Testis (tissue), 3 donors: Measurements from ENCODE around the gene WDR82. TPM values are rescaled to one million over a fixed set of nuclear protein-coding genes. Genes with fewer than 3 reads are reported as not detected.
A peak's percentile ranks its signal among the peaks of the same experiment; 100 is the strongest.
"Not testable (repeated sequence)": the region's sequence is repeated elsewhere in the genome, so short reads cannot be mapped to it uniquely, and the experiment has no call there.

Experiments used
- DNase-seq: peaks from one replicate; pipeline ENCODE4 v3.0.0-alpha.2; 2019
- H3K27ac ChIP-seq, 2 donors: fragments of 200-600 bp; sonication (generic); one replicate each; pipeline ENCODE4 v1.5.1; 2019
- H3K27me3 ChIP-seq: fragments of 200-600 bp; sonication (generic); one replicate; pipeline ENCODE4 v1.5.1; 2019
- H3K36me3 ChIP-seq: fragments of 200-600 bp; sonication (generic); one replicate; pipeline ENCODE4 v1.5.1; 2017; ENCODE audit warnings: low read depth; ENCODE audit errors: missing control alignments
- H3K4me1 ChIP-seq: fragments of 200-600 bp; sonication (generic); one replicate; pipeline ENCODE4 v1.5.1; 2019
- H3K4me3 ChIP-seq, 2 donors: fragments of 200-600 bp; sonication (generic); one replicate each; pipeline ENCODE4 v1.5.1; 2017 to 2019
- H3K9me3 ChIP-seq: fragments of 200-600 bp; sonication (generic); one replicate; pipeline ENCODE4 v1.5.1; 2017
- POLR2A ChIP-seq: fragments of 450-650 bp; IDR thresholded peaks from one replicate; pipeline ENCODE4 v1.6.1; 2017; ENCODE audit warnings: antibody characterized with exemption, mild to moderate bottlenecking, moderate library complexity
- WGBS, 2 donors: methylation state at CpG; one replicate each; pipeline ENCODE4 v1.1.5; 2018; 5-methylcytosine and 5-hydroxymethylcytosine counted together
- intact Hi-C: fragments of 100-400 bp; cut with DNase I; formaldehyde crosslinking; loops from one replicate; pipeline ENCODE4 v1.15.1; 2023; ENCODE audit warnings: low total_unique reads
- polyA plus RNA-seq: library from polyadenylated mRNA; stranded (reverse); fragments of 350-450 nt; fragmentation: Illumina TruSeq; extraction: RNeasy Lipid Tissue Mini Kit (QIAGEN cat#74804); gene quantifications from one replicate; pipeline ENCODE4 v1.2.3, GENCODE V29; 2014; ENCODE audit warnings: low read depth, low replicate concordance; ENCODE audit not compliant: insufficient read depth
- total RNA-seq, 2 donors: library from RNA; depleted of rRNA; stranded (reverse); fragments of >200 nt; gene quantifications; one replicate each; pipeline ENCODE4 v1.2.3, GENCODE V29; 2016
- TF ChIP-seq, protein P1 (sequence below), 3 experiments: fragments of 450-650 bp in 2 of 3; fragments of 200-600 bp in 1 of 3; sonication (generic) in 1 of 3; IDR thresholded peaks; one replicate each; pipeline ENCODE4 v1.5.1; 2016 to 2019; ENCODE audit warnings: antibody characterized with exemption in 3 of 3, mild to moderate bottlenecking in 2 of 3, moderate library complexity in 1 of 3

WDR82 gene
- total and polyA plus RNA-seq, 3 donors from 2014 or later: 76.1 to 85.7 (median 80.9) TPM

DNA sequence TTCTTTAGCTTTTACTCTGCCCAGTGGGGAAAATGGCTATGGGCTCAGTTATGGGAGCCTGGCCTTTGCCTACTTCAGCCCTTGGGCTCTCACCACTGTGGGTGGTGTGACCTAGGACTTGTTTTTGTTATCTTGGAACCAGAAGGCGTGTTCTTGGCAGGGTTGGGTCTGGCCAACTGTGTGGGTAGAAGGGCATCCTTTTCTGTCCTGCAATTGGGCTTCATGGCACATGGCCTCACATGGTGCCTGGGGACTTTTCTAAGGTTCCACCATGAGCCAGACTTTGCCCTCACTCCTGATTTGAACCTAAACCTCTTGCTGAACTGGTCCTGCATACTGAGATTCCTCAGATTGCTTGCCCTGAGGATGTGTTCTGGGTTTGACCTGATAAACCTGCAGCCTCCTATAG is 10.9 kb upstream of the WDR82 start:
- 42 to 57% methylated on average over 1 of the region's 1 CpG for WGBS, 2 donors
- no peaks in the 10 kb centered on the region for H3K27me3 ChIP-seq
- H3K9me3 ChIP-seq: no peaks in the 10 kb centered on the region
- no peak overlapping the region for H3K4me3 ChIP-seq
- H3K36me3 ChIP-seq: no peaks in the 10 kb centered on the region
- peaks cover 18% of the 10 kb centered on the region for H3K4me1 ChIP-seq
- no peak for DNase-seq
- H3K27ac ChIP-seq: no peak overlapping the region
- TF ChIP-seq, protein P1, sequence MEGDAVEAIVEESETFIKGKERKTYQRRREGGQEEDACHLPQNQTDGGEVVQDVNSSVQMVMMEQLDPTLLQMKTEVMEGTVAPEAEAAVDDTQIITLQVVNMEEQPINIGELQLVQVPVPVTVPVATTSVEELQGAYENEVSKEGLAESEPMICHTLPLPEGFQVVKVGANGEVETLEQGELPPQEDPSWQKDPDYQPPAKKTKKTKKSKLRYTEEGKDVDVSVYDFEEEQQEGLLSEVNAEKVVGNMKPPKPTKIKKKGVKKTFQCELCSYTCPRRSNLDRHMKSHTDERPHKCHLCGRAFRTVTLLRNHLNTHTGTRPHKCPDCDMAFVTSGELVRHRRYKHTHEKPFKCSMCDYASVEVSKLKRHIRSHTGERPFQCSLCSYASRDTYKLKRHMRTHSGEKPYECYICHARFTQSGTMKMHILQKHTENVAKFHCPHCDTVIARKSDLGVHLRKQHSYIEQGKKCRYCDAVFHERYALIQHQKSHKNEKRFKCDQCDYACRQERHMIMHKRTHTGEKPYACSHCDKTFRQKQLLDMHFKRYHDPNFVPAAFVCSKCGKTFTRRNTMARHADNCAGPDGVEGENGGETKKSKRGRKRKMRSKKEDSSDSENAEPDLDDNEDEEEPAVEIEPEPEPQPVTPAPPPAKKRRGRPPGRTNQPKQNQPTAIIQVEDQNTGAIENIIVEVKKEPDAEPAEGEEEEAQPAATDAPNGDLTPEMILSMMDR (IDR thresholded peaks at IDR 0.05): no peak
- TF ChIP-seq POLR2A: no peak
- intact Hi-C loops: loop anchor here (5.0 kb wide), 1 partner anchor 52 kb away; the partner anchor contains the start of gene TWF2

DNA sequence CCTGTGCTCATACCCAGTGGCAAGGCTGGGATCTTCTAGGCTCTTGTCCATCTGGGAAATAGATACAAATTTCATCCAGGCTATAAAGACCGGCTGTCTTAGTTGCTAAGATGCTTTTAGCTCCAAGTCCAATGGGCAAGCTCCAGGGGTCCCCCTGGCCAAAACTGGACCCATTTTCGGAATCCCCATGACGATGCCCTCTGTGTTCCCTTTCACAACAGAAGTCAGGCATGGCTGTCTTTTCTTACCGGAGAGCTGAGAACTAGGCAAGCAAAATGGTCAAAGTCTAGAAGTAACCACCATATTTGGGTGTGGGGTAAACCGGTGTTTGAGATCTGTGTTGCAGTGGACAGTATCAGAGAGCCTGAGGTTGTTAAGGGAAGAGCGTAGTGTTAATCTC is 10.2 kb upstream of the WDR82 start:
- peak overlapping the region in 1 of 2 donors; percentile 99 for H3K27ac ChIP-seq
- H3K4me1 ChIP-seq: peaks cover 22% of the 10 kb centered on the region
- H3K36me3 ChIP-seq: no peaks in the 10 kb centered on the region
- H3K4me3 ChIP-seq: peak overlapping the region in 1 of 2 donors; percentile 75
- no peak for TF ChIP-seq POLR2A
- TF ChIP-seq, protein P1 (IDR thresholded peaks at IDR 0.05): no peak
- intact Hi-C loops: loop anchor here (5.0 kb wide), 1 partner anchor 51 kb away; the partner anchor contains the start of gene TWF2
- no peaks in the 10 kb centered on the region for H3K9me3 ChIP-seq
- DNase-seq: no peak
- no peaks in the 10 kb centered on the region for H3K27me3 ChIP-seq
- 60 to 63% methylated on average over 6 of the region's 6 CpGs for WGBS, 2 donors

GRCh38 chr3:52286777-52287110 is 8.3 kb upstream of the WDR82 start:
- intact Hi-C loops: loop anchor here (5.0 kb wide), 1 partner anchor 49 kb away; the partner anchor contains the start of gene TWF2
- 43 to 55% methylated on average over 8 of the region's 8 CpGs for WGBS, 2 donors

DNA sequence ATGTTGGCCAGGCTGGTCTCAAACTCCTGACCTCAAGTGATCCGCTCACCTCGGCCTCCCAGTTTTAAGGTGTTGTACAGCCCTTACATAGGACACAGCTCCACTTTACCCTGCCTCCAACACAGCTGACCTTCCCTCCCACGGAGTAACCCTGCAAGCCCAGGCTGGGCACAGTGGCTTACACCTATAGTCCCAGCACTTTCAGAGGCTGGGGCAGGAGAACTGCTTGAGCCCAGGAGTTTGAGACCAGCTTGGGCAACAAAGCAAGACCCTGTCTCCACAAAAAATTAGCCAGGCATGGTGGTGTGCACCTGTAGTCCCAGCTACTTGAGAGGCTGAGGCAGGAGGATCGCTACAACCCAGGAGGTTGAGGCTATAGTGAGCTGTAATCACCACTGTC is 5.6 kb upstream of the WDR82 start:
- DNase-seq, H3K27me3 ChIP-seq, H3K36me3 ChIP-seq, intact Hi-C loops, H3K4me3 ChIP-seq, H3K9me3 ChIP-seq: not testable (repeated sequence)
- H3K27ac ChIP-seq: peak overlapping the region; percentile 64 to 68
- 50 to 61% methylated on average over 4 of the region's 4 CpGs for WGBS, 2 donors
- peaks cover 41% of the 10 kb centered on the region for H3K4me1 ChIP-seq

More at GRCh38 chr3:52286777-52287110, 8.3 kb upstream of the WDR82 start:
- no peak for DNase-seq
- TF ChIP-seq, protein P1 (IDR thresholded peaks at IDR 0.05): no peak
- TF ChIP-seq POLR2A: no peak
- peaks cover 36% of the 10 kb centered on the region for H3K4me1 ChIP-seq
- H3K27ac ChIP-seq: peak overlapping the region; percentile 99
- no peaks in the 10 kb centered on the region for H3K27me3 ChIP-seq
- peak overlapping the region in 1 of 2 donors; percentile 81 for H3K4me3 ChIP-seq
- no peaks in the 10 kb centered on the region for H3K9me3 ChIP-seq
- no peaks in the 10 kb centered on the region for H3K36me3 ChIP-seq

GRCh38 chr3:52283306-52283705 is 4.9 kb upstream of the WDR82 start:
- peak; percentile 55 for DNase-seq
- 28 to 36% methylated on average over 1 of the region's 1 CpG for WGBS, 2 donors
- Histone ChIP-seq H3K4me1 (peaks cover 34% of the 10 kb centered on the region), H3K4me3 (no peak overlapping the region), H3K36me3 (no peaks in the 10 kb centered on the region), H3K9me3 (no peaks in the 10 kb centered on the region), H3K27ac (peak overlapping the region; percentile 64 to 68), H3K27me3 (no peaks in the 10 kb centered on the region)
- intact Hi-C loops: no loop called here
- TF ChIP-seq, protein P1 (IDR thresholded peaks at IDR 0.05): no peak
- no peak for TF ChIP-seq POLR2A
